Right lobe of liver (tissue), 4 donors: ENCODE results near the gene CCDC90B.

Experiments
- POLR2A ChIP-seq: fragments of 450-650 bp; IDR thresholded peaks from one replicate; pipeline ENCODE4 v1.6.1; 2017; ENCODE audit warnings: antibody characterized with exemption, mild to moderate bottlenecking
- TF ChIP-seq, protein P1 (sequence below), 4 donors: fragments of 200-600 bp in 3 of 4; fragments of 450-650 bp in 1 of 4; IDR thresholded peaks; one replicate each; pipeline versions ENCODE4 v1.5.1 to v1.8.0; 2016 to 2022; ENCODE audit warnings: antibody characterized with exemption in 4 of 4, mild to moderate bottlenecking in 2 of 4
- donor health status: DM: no; HTN: no; CAD: no.
- donor health status: DM: no; HTN: no; CAD: no.
- donor health status: DM: no; HTN: yes; CAD: no.

DNA sequence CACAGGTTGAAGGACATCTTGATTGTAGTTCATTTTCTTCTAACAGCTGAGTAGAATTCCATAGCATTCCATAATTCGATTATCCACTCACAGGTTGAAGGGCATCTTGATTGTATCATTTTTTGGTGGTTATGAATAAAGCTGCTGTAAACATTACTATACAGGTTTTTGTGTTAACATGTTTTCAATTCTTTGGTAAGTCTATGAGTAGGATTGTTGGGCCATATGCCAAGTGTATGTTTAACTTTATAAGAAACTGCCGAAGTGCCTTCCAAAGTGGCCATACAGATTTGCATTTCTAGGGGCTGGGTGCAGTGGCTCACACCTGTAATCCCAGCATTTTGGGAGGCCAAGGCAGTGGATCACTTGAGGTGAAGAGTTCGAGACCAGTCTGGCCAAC, 48.1 kb downstream of the CCDC90B start:
- TF ChIP-seq, protein P1, sequence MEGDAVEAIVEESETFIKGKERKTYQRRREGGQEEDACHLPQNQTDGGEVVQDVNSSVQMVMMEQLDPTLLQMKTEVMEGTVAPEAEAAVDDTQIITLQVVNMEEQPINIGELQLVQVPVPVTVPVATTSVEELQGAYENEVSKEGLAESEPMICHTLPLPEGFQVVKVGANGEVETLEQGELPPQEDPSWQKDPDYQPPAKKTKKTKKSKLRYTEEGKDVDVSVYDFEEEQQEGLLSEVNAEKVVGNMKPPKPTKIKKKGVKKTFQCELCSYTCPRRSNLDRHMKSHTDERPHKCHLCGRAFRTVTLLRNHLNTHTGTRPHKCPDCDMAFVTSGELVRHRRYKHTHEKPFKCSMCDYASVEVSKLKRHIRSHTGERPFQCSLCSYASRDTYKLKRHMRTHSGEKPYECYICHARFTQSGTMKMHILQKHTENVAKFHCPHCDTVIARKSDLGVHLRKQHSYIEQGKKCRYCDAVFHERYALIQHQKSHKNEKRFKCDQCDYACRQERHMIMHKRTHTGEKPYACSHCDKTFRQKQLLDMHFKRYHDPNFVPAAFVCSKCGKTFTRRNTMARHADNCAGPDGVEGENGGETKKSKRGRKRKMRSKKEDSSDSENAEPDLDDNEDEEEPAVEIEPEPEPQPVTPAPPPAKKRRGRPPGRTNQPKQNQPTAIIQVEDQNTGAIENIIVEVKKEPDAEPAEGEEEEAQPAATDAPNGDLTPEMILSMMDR (IDR thresholded peaks at IDR 0.05) = no peak
- TF ChIP-seq POLR2A = no peak
